Breast epithelium (tissue), 3 donors: ENCODE measurements around the gene ERC1.

ENCODE experiments used
- CTCF ChIP-seq, 3 donors: fragments of 450-650 bp; IDR thresholded peaks; one replicate each; pipeline ENCODE4 v1.5.1; 2016 to 2017; ENCODE audit warnings: antibody characterized with exemption in 3 of 3, mild to moderate bottlenecking in 3 of 3, moderate library complexity in 3 of 3
- POLR2AphosphoS5 ChIP-seq, 3 donors: sonication (generic); formaldehyde crosslinking; IDR thresholded peaks; one replicate each; pipeline ENCODE4 v1.6.1; 2017; ENCODE audit warnings: antibody characterized with exemption in 3 of 3

GRCh38 chr12:991350-992333, 619 bp downstream of the ERC1 start:
- TF ChIP-seq CTCF (IDR thresholded peaks at IDR 0.05), result no peak
- no peak for TF ChIP-seq POLR2AphosphoS5 (IDR thresholded peaks at IDR 0.05)
